ENCODE measurements around the gene CMTM3. TPM values are rescaled to one million over a fixed set of nuclear protein-coding genes. Genes with fewer than 3 reads are reported as not detected.

CMTM3 gene
- total RNA-seq, result 10 to 100 TPM; 10.3 to 17.0 TPM

GRCh38 chr16:66604376-66605176 is at the start of gene CMTM3:
Gene CMTM3, plus strand, starts transcription at chr16:66604704. Its CDS starts 102 bp downstream, at chr16:66604806.

GRCh38 chr16:66566051-66566901 is 38.2 kb upstream of the CMTM3 start, which contains the start of gene CMTM1:
Gene CMTM1, plus strand, starts transcription at chr16:66566439. Its CDS starts 75 bp downstream, at chr16:66566514.

GRCh38 chr16:66578651-66579531 is 25.6 kb upstream of the CMTM3 start, which contains the start of gene CMTM2:
Gene CMTM2, plus strand, starts transcription at chr16:66579463. Its CDS starts 145 bp downstream, at chr16:66579608.

Small RNA genes within 50 kb of the gene (small RNA-seq; reads per million reads assigned to genes)
- gene CKLF-CMTM1, result 0 reads per million in 2 donors

Other genes with a start within 250 kb of the CMTM3 start
- gene CDH5, start 238.0 kb upstream of the CMTM3 start, total RNA-seq, result under 1 TPM; 0.33 to 0.34 TPM
- 1 to 10 TPM in 1 of 2 donors, under 1 TPM in 1; 0.69 to 1.3 TPM for gene BEAN1, start 177.4 kb upstream of the CMTM3 start, total RNA-seq
- 10 to 100 TPM; 27.3 to 40.3 TPM for gene TK2, start 54.6 kb upstream of the CMTM3 start, total RNA-seq
- gene CKLF, start 52.1 kb upstream of the CMTM3 start, total RNA-seq, result 10 to 100 TPM; 43.7 to 99.2 TPM
- gene CMTM1, start 38.3 kb upstream of the CMTM3 start, total RNA-seq, result 1 to 10 TPM in 1 of 2 donors, under 1 TPM in 1; 0.67 to 2.4 TPM
- gene CMTM2, start 25.2 kb upstream of the CMTM3 start, total RNA-seq, result not detected
- 10 to 100 TPM; 28.0 to 34.1 TPM for gene CMTM4, start 92.0 kb downstream of the CMTM3 start, total RNA-seq
- gene DYNC1LI2, start 146.9 kb downstream of the CMTM3 start, total RNA-seq, result 100 to 1,000 TPM; 112 to 203 TPM
- under 1 TPM; under 0.01 TPM for gene TERB1, start 196.9 kb downstream of the CMTM3 start, total RNA-seq
- 100 to 1,000 TPM in 1 of 2 donors, 10 to 100 TPM in 1; 69.5 to 104 TPM for gene NAE1, start 226.3 kb downstream of the CMTM3 start, total RNA-seq
- gene CA7, start 239.7 kb downstream of the CMTM3 start, total RNA-seq, result not detected